Loucy (cell line): Measurements from ENCODE around the gene TSC2.

ENCODE experiments used
- CTCF ChIP-seq: fragments of 200-600 bp; sonication (generic); conservative IDR thresholded peaks from 2 replicates; pipeline ENCODE4 v1.5.1; 2014; ENCODE audit warnings: mild to moderate bottlenecking, antibody characterized with exemption, low read length
- EZH2phosphoT487 ChIP-seq: fragments of 200-600 bp; IDR thresholded peaks from 2 replicates; pipeline ENCODE4 v1.6.1; 2018; ENCODE audit warnings: antibody characterized with exemption, mild to moderate bottlenecking, moderate library complexity, borderline replicate concordance

- no peak for TF ChIP-seq CTCF
- TF ChIP-seq EZH2phosphoT487: no peak
Observed at GRCh38 chr16:2019921-2020831, 27.6 kb upstream of the TSC2 start.
